GM12878 (cell line): ENCODE results near the gene GGN. TPM values are rescaled to one million over a fixed set of nuclear protein-coding genes. Genes with fewer than 3 reads are reported as not detected.

ENCODE experiments used
- ATAC-seq: fragments of 200-7000 bp; cut with Tn5 transposase; 3 replicates; pipeline ENCODE4 v1.9.1; 2020; ENCODE audit warnings: mild to moderate bottlenecking, moderate library complexity
- BruUV-seq: library from RNA; stranded (reverse); fragments of 400-500 nt; replicated peaks from 2 replicates; lab custom pipeline; 2021; lab: Mats Ljungman, UMichigan
- CTCF ChIA-PET: fragments of 300-600 bp; sonication (Branson Sonifier 250); formaldehyde crosslinking; extraction: SDS; loops from one replicate; lab custom pipeline; 2021; ENCODE audit warnings: inconsistent platforms; lab: Yijun Ruan, JAX
- POLR2A ChIA-PET: fragments of 350-600 bp; formaldehyde crosslinking; extraction: SDS; loops from one replicate; lab custom pipeline; 2021; ENCODE audit warnings: inconsistent platforms; lab: Charles Lee
- RAD21 ChIA-PET: fragments of 300-600 bp; sonication (Branson Sonifier 250); formaldehyde crosslinking; loops from one replicate; lab custom pipeline; 2023; ENCODE audit warnings: antibody characterized with exemption; ENCODE audit not compliant: unreplicated experiment; lab: Charles Lee
- SMC1A ChIA-PET: fragments of 300-600 bp; sonication (Branson Sonifier 250); formaldehyde crosslinking; loops from one replicate; lab custom pipeline; 2023; ENCODE audit not compliant: unreplicated experiment, uncharacterized antibody; lab: Charles Lee
- DNase-seq: peaks from one replicate; pipeline ENCODE4 v3.0.0-alpha.2; 2011; ENCODE audit warnings: low read depth, low spot score
- FAIRE-seq: peaks from 3 replicates; lab custom pipeline; 2011; peaks lifted over from hg19 to GRCh38; lab: Jason Lieb, UNC
- H2AFZ ChIP-seq: 2 replicates; pipeline ENCODE4 v1.6.0; 2011; ENCODE audit warnings: low read depth, low read length, control low read depth; ENCODE audit not compliant: control insufficient read depth
- H3K27ac ChIP-seq: 2 replicates; pipeline ENCODE4 v1.5.1; 2011; ENCODE audit warnings: control low read depth; ENCODE audit not compliant: control insufficient read depth, insufficient read depth
- H3K27me3 ChIP-seq, 2 experiments: replicated peaks in 1 of 2; 2 replicates each; pipeline versions ENCODE4 v1.6.0 to v1.6.1; 2011; ENCODE audit warnings: low read length in 1 of 2; ENCODE audit not compliant: control insufficient read depth in 2 of 2, insufficient read depth in 2 of 2
- H3K36me3 ChIP-seq, 2 experiments: 2 replicates each; pipeline ENCODE4 v1.5.1; 2011; ENCODE audit warnings: low read length in 1 of 2; ENCODE audit not compliant: control insufficient read depth in 2 of 2, insufficient read depth in 2 of 2
- H3K4me1 ChIP-seq: 2 replicates; pipeline ENCODE4 v1.6.1; 2011; ENCODE audit warnings: mild to moderate bottlenecking, low read length, moderate library complexity, mixed read lengths; ENCODE audit not compliant: control insufficient read depth, insufficient read depth
- H3K4me2 ChIP-seq: 2 replicates; pipeline ENCODE4 v1.6.0; 2011; ENCODE audit warnings: control low read depth; ENCODE audit not compliant: control insufficient read depth, insufficient read depth
- H3K4me3 ChIP-seq: fragments of 200-600 bp; sonication (generic); 2 replicates; pipeline ENCODE4 v1.5.1; 2016
- H3K79me2 ChIP-seq: 2 replicates; pipeline ENCODE4 v1.6.0; 2011; ENCODE audit warnings: low read length; ENCODE audit not compliant: control insufficient read depth, insufficient read depth
- H3K9ac ChIP-seq: 2 replicates; pipeline ENCODE4 v1.8.0; 2011; ENCODE audit warnings: low read length, control low read depth, mixed read lengths; ENCODE audit not compliant: control insufficient read depth, insufficient read depth
- H3K9me3 ChIP-seq: replicated peaks from 3 replicates; pipeline ENCODE4 v1.5.1; 2011; ENCODE audit warnings: mild to moderate bottlenecking, low read length; ENCODE audit not compliant: control insufficient read depth, insufficient read depth
- H4K20me1 ChIP-seq: 2 replicates; pipeline ENCODE4 v1.6.0; 2011; ENCODE audit not compliant: control insufficient read depth, insufficient read depth
- BMI1 ChIP-seq: fragments of 450-650 bp; IDR thresholded peaks from 2 replicates; pipeline ENCODE4 v1.6.1; 2016; ENCODE audit warnings: mild to moderate bottlenecking, moderate library complexity, borderline replicate concordance
- CEBPB ChIP-seq, 2 experiments: fragments of 150-350 bp in 1 of 2; IDR thresholded peaks; 2 replicates each; pipeline ENCODE4 v1.6.1; 2012 to 2014; ENCODE audit warnings: low read depth in 2 of 2, low read length in 2 of 2, borderline replicate concordance in 1 of 2, inconsistent platforms in 1 of 2
- EP300 ChIP-seq, 2 experiments: fragments of 150-350 bp in 1 of 2; IDR thresholded peaks; 2 replicates each; pipeline ENCODE4 v1.6.1; 2011 to 2012; ENCODE audit warnings: low read depth in 2 of 2, low read length in 2 of 2, borderline replicate concordance in 1 of 2, improper control_type of control experiment in 1 of 2, inconsistent platforms in 1 of 2; ENCODE audit not compliant: control insufficient read depth in 1 of 2
- FOS ChIP-seq: IDR thresholded peaks from 3 replicates; pipeline ENCODE4 v1.6.1; 2011; ENCODE audit warnings: borderline replicate concordance; ENCODE audit not compliant: insufficient read length; ENCODE audit errors: extremely low read depth
- MYC ChIP-seq: IDR thresholded peaks from 2 replicates; pipeline ENCODE4 v1.6.1; 2011; ENCODE audit warnings: mild to moderate bottlenecking, low read length, moderate library complexity, inconsistent platforms; ENCODE audit not compliant: insufficient read depth, insufficient replicate concordance, insufficient read length, severe bottlenecking
- NFYA ChIP-seq: IDR thresholded peaks from 2 replicates; pipeline ENCODE4 v1.6.1; 2011; ENCODE audit warnings: low read depth, mild to moderate bottlenecking, low read length, improper control_type of control experiment, borderline replicate concordance
- TAF1 ChIP-seq: IDR thresholded peaks from 2 replicates; pipeline ENCODE4 v1.6.1; 2011; ENCODE audit warnings: mild to moderate bottlenecking, low read depth, low read length, borderline replicate concordance
- TBL1XR1 ChIP-seq: IDR thresholded peaks from 2 replicates; pipeline ENCODE4 v1.6.1; 2012; ENCODE audit warnings: low read depth, low read length, improper control_type of control experiment
- WRNIP1 ChIP-seq: IDR thresholded peaks from 2 replicates; pipeline ENCODE4 v1.6.1; 2011; ENCODE audit warnings: low read depth, low read length, improper control_type of control experiment, borderline replicate concordance
- ZBTB4 ChIP-seq: fragments of 450-650 bp; formaldehyde crosslinking; IDR thresholded peaks from 2 replicates; pipeline ENCODE4 v1.4.0; 2022; ENCODE audit warnings: mild to moderate bottlenecking, moderate library complexity
- ZNF207 ChIP-seq: fragments of 450-650 bp; IDR thresholded peaks from 2 replicates; pipeline ENCODE4 v1.6.1; 2014; ENCODE audit warnings: antibody characterized with exemption, mild to moderate bottlenecking, borderline replicate concordance
- ZNF384 ChIP-seq: IDR thresholded peaks from 2 replicates; pipeline ENCODE4 v1.6.1; 2012; ENCODE audit warnings: low read depth, mild to moderate bottlenecking, low read length, improper control_type of control experiment, borderline replicate concordance
- ZNF622 ChIP-seq: fragments of 450-650 bp; IDR thresholded peaks from 2 replicates; pipeline ENCODE4 v1.6.1; 2017; ENCODE audit warnings: mild to moderate bottlenecking, inconsistent platforms
- WGBS: methylation state at CpG from one replicate; pipeline ENCODE4 v1.1.6; 2016; ENCODE audit warnings: low lambda C conversion rate; ENCODE audit not compliant: insufficient replicate concordance, insufficient coverage; ENCODE audit errors: missing lambda C conversion rate; 5-methylcytosine and 5-hydroxymethylcytosine counted together
- in situ Hi-C: fragments of 300-500 bp; cut with MboI; formaldehyde crosslinking; loops from 9 replicates; pipeline ENCODE4 v1.14.3; 2018; ENCODE audit warnings: mixed read lengths
- intact Hi-C: fragments of 100-400 bp; cut with micrococcal nuclease; formaldehyde crosslinking; loops from one replicate; pipeline ENCODE4 v1.14.2; 2022; ENCODE audit not compliant: unreplicated experiment
- polyA plus RNA-seq, 11 experiments: library from polyadenylated mRNA; depleted of rRNA in 4 of 11; unstranded in 6 of 11; stranded (reverse) in 5 of 11; fragments of >200 nt; fragmentation: Nextera tagmentation in 4 of 11; fragmentation: Illumina TruSeq in 1 of 11; extraction: Ambion mirVana in 4 of 11; extraction: Trizol in 1 of 11; gene quantifications; 1 replicate in 1 of 11; 2 replicates in 10 of 11; pipeline versions ENCODE4 v1.2.1 to v1.2.3, GENCODE V29; 2011 to 2016; ENCODE audit warnings: inconsistent platforms in 2 of 11, missing spikeins in 2 of 11, low read depth in 1 of 11
- total RNA-seq, 4 experiments: library from RNA; depleted of rRNA in 3 of 4; stranded (reverse); fragments of >200 nt in 3 of 4; fragmentation: Illumina TruSeq in 1 of 4; extraction: Trizol in 1 of 4; gene quantifications; 2 replicates each; pipeline versions ENCODE4 v1.2.1 to v1.2.3, GENCODE V29; 2013 to 2021
- TF ChIP-seq, protein P1 (sequence below): fragments of 450-650 bp; formaldehyde crosslinking; IDR thresholded peaks from 2 replicates; pipeline ENCODE4 v1.4.0; 2020; ENCODE audit warnings: mild to moderate bottlenecking, moderate library complexity

The GGN gene
- total and polyA plus RNA-seq, 10 of the 15 experiments (the other 5 are each of a cell fraction or from before 2014, with no cell fraction given) = not detected

GRCh38 chr19:38389957-38390924 is 2.4 kb upstream of the GGN start:
- intact Hi-C loops = loop anchor here (5.0 kb wide), 1 partner anchor 158 kb away; no protein-coding TSS in a partner anchor
- no peak overlapping the region for H2AFZ ChIP-seq
- 35% methylated on average over 6 of the region's 22 CpGs for WGBS
- TF ChIP-seq, protein P1, sequence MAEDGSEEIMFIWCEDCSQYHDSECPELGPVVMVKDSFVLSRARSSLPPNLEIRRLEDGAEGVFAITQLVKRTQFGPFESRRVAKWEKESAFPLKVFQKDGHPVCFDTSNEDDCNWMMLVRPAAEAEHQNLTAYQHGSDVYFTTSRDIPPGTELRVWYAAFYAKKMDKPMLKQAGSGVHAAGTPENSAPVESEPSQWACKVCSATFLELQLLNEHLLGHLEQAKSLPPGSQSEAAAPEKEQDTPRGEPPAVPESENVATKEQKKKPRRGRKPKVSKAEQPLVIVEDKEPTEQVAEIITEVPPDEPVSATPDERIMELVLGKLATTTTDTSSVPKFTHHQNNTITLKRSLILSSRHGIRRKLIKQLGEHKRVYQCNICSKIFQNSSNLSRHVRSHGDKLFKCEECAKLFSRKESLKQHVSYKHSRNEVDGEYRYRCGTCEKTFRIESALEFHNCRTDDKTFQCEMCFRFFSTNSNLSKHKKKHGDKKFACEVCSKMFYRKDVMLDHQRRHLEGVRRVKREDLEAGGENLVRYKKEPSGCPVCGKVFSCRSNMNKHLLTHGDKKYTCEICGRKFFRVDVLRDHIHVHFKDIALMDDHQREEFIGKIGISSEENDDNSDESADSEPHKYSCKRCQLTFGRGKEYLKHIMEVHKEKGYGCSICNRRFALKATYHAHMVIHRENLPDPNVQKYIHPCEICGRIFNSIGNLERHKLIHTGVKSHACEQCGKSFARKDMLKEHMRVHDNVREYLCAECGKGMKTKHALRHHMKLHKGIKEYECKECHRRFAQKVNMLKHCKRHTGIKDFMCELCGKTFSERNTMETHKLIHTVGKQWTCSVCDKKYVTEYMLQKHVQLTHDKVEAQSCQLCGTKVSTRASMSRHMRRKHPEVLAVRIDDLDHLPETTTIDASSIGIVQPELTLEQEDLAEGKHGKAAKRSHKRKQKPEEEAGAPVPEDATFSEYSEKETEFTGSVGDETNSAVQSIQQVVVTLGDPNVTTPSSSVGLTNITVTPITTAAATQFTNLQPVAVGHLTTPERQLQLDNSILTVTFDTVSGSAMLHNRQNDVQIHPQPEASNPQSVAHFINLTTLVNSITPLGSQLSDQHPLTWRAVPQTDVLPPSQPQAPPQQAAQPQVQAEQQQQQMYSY = no peak
- TF ChIP-seq ZBTB4 (CRISPR knock-in tag) (no peak), ZNF384 (no peak), ZNF207 (no peak), ZNF622 (no peak), WRNIP1 (no peak), MYC (no peak), TBL1XR1 (no peak), EP300 (IDR thresholded peaks at IDR 0.05; ENCODE audit: borderline replicate concordance in 1 of 2, control insufficient read depth in 1 of 2, low read depth in 2 of 2, low read length in 2 of 2) (no peak), CEBPB (IDR thresholded peaks at IDR 0.05; ENCODE audit: borderline replicate concordance in 1 of 2, low read depth in 2 of 2, low read length in 2 of 2) (no peak), FOS (no peak), BMI1 (no peak), NFYA (no peak), TAF1 (no peak)

More at GRCh38 chr19:38389957-38390924, 2.4 kb upstream of the GGN start:
- H3K79me2 ChIP-seq = no peaks in the 10 kb centered on the region
- ATAC-seq = no peak
- no peak overlapping the region for H3K9ac ChIP-seq
- peaks cover 12% of the 10 kb centered on the region for H3K4me1 ChIP-seq
- DNase-seq = no peak
- ChIA-PET CTCF (interaction anchor here (1.0 kb wide), 1 partner anchor 12 kb away, joined by 3 read pairs; the partner anchor contains the start of gene FAM98C), RAD21 (interaction anchor here (1.8 kb wide), 1 partner anchor 13 kb away, joined by 6 read pairs; the partner anchor contains the start of gene FAM98C), SMC1A (interaction anchor here (2.2 kb wide), 1 partner anchor 13 kb away, joined by 6 read pairs; the partner anchor contains the start of gene FAM98C), POLR2A (interaction anchor here (0.6 to 1.0 kb wide), 2 partner anchors 13 to 162 kb away, joined by 3 to 4 read pairs; partner anchors contain the start of gene FAM98C)
- no peak overlapping the region for H3K4me2 ChIP-seq
- H3K36me3 ChIP-seq = no peaks in the 10 kb centered on the region; a peak in 1 of 4 replicates
- no peak for FAIRE-seq
- H4K20me1 ChIP-seq = no peaks in the 10 kb centered on the region; the same call in 1 of the 2 replicates
- H3K27ac ChIP-seq = no peak overlapping the region
- no TSS peak for BruUV-seq
- no peaks in the 10 kb centered on the region for H3K9me3 ChIP-seq
- no peak overlapping the region for H3K4me3 ChIP-seq
- peaks cover 1 to 2% of the 10 kb centered on the region in 2 experiments; a peak in 2 of 4 replicates for H3K27me3 ChIP-seq
- in situ Hi-C loops = no loop called here
